IMR-90 (cell line): ENCODE results near the gene PRDM12. TPM values are rescaled to one million over a fixed set of nuclear protein-coding genes. Genes with fewer than 3 reads are reported as not detected.

Experiments used
- ATAC-seq: fragments of 200-7000 bp; cut with Tn5 transposase; 2 replicates; pipeline ENCODE4 v1.9.1; 2020; ENCODE audit warnings: low read depth, mild to moderate bottlenecking, moderate library complexity
- BruUV-seq: library from RNA; stranded (reverse); fragments of 400-500 nt; replicated peaks from 2 replicates; lab custom pipeline; 2021; lab: Mats Ljungman, UMichigan
- CTCF ChIA-PET: fragments of 300-600 bp; formaldehyde crosslinking; extraction: SDS; loops from one replicate; lab custom pipeline; 2021; ENCODE audit warnings: antibody characterized with exemption; lab: Yijun Ruan, JAX
- POLR2A ChIA-PET: fragments of 300-600 bp; sonication (Branson Sonifier 250); formaldehyde crosslinking; loops from one replicate; lab custom pipeline; 2022; ENCODE audit warnings: antibody characterized with exemption; ENCODE audit not compliant: unreplicated experiment; lab: Charles Lee
- DNase-seq: peaks from one replicate; pipeline ENCODE4 v3.0.0; 2013
- H2AFZ ChIP-seq: replicated peaks from 2 replicates; pipeline ENCODE3; 2013; ENCODE audit warnings: low read length, mild to moderate bottlenecking; ENCODE audit not compliant: poor library complexity
- H2AK5ac ChIP-seq: 2 replicates; pipeline ENCODE4 v1.6.1; 2013; ENCODE audit warnings: low read depth, low read length, inconsistent platforms
- H2AK9ac ChIP-seq: replicated peaks from 2 replicates; pipeline ENCODE3; 2013; ENCODE audit warnings: mild to moderate bottlenecking, low read depth, low read length, moderate library complexity; ENCODE audit not compliant: poor library complexity
- H2BK120ac ChIP-seq: 2 replicates; pipeline ENCODE4 v1.6.1; 2013; ENCODE audit warnings: low read depth, low read length, inconsistent platforms
- H2BK15ac ChIP-seq: 3 replicates; pipeline ENCODE4 v1.6.1; 2013; ENCODE audit warnings: low read depth, low read length, inconsistent platforms
- H2BK20ac ChIP-seq: 2 replicates; pipeline ENCODE4 v1.6.1; 2013; ENCODE audit warnings: low read depth, mild to moderate bottlenecking, inconsistent platforms, low read length, moderate library complexity
- H2BK5ac ChIP-seq: 2 replicates; pipeline ENCODE4 v1.6.1; 2013; ENCODE audit warnings: mild to moderate bottlenecking, low read depth, low read length, inconsistent platforms; ENCODE audit not compliant: poor library complexity, severe bottlenecking
- H3K14ac ChIP-seq: replicated peaks from 2 replicates; pipeline ENCODE4 v1.6.1; 2013; ENCODE audit warnings: low read depth, low read length, inconsistent platforms
- H3K18ac ChIP-seq: 2 replicates; pipeline ENCODE4 v1.6.1; 2013; ENCODE audit warnings: low read depth, low read length, control low read depth
- H3K23ac ChIP-seq: 2 replicates; pipeline ENCODE4 v1.6.1; 2013; ENCODE audit warnings: low read depth, low read length, inconsistent platforms
- H3K27ac ChIP-seq: 2 replicates; pipeline ENCODE4 v1.5.1; 2013; ENCODE audit warnings: mild to moderate bottlenecking, control low read depth, low read length; ENCODE audit not compliant: insufficient read depth
- H3K27me3 ChIP-seq: 2 replicates; pipeline ENCODE4 v1.6.1; 2013; ENCODE audit warnings: low read length; ENCODE audit not compliant: control insufficient read depth, insufficient read depth
- H3K36me3 ChIP-seq: 2 replicates; pipeline ENCODE4 v1.6.1; 2013; ENCODE audit warnings: low read length, mixed read lengths; ENCODE audit not compliant: control insufficient read depth, insufficient read depth
- H3K4ac ChIP-seq: 2 replicates; pipeline ENCODE4 v1.6.1; 2013; ENCODE audit warnings: low read depth, low read length, inconsistent platforms
- H3K4me1 ChIP-seq: 2 replicates; pipeline ENCODE4 v1.6.1; 2013; ENCODE audit warnings: low read length, mixed read lengths; ENCODE audit not compliant: control insufficient read depth, insufficient read depth
- H3K4me2 ChIP-seq: 2 replicates; pipeline ENCODE4 v1.6.1; 2013; ENCODE audit warnings: low read depth, mild to moderate bottlenecking, control low read depth, low read length, moderate library complexity
- H3K4me3 ChIP-seq: 2 replicates; pipeline ENCODE4 v1.5.1; 2013; ENCODE audit warnings: low read depth, mild to moderate bottlenecking, control low read depth, low read length, moderate library complexity; ENCODE audit not compliant: insufficient read depth
- H3K56ac ChIP-seq: 2 replicates; pipeline ENCODE4 v1.6.1; 2013; ENCODE audit warnings: low read length, inconsistent platforms; ENCODE audit not compliant: insufficient read depth; ENCODE audit errors: extremely low read depth
- H3K79me1 ChIP-seq, 2 experiments: 2 replicates each; pipeline ENCODE4 v1.6.1; 2013; ENCODE audit warnings: low read length in 2 of 2, inconsistent platforms in 1 of 2, low read depth in 1 of 2
- H3K9ac ChIP-seq: 2 replicates; pipeline ENCODE4 v1.6.1; 2013; ENCODE audit warnings: low read depth, low read length, control low read depth
- H3K9me1 ChIP-seq: 2 replicates; pipeline ENCODE4 v1.6.1; 2013; ENCODE audit warnings: low read length, inconsistent platforms; ENCODE audit not compliant: insufficient read depth
- H3K9me3 ChIP-seq: 2 replicates; pipeline ENCODE4 v1.6.1; 2013; ENCODE audit warnings: low read length; ENCODE audit not compliant: control insufficient read depth, insufficient read depth
- H4K20me1 ChIP-seq: 2 replicates; pipeline ENCODE4 v1.6.1; 2013; ENCODE audit warnings: low read length, inconsistent platforms; ENCODE audit not compliant: insufficient read depth
- H4K5ac ChIP-seq: 2 replicates; pipeline ENCODE4 v1.6.1; 2013; ENCODE audit warnings: mild to moderate bottlenecking, low read depth, low read length, control low read depth
- H4K8ac ChIP-seq, 2 experiments: 2 replicates each; pipeline ENCODE4 v1.6.1; 2013; ENCODE audit warnings: low read depth in 2 of 2, low read length in 2 of 2, control low read depth in 1 of 2, inconsistent platforms in 1 of 2
- H4K91ac ChIP-seq: 2 replicates; pipeline ENCODE4 v1.6.1; 2013; ENCODE audit warnings: low read depth, low read length, inconsistent platforms; ENCODE audit not compliant: insufficient read depth
- BHLHE40 ChIP-seq: fragments of 150-350 bp; IDR thresholded peaks from 2 replicates; pipeline ENCODE4 v1.6.1; 2016; ENCODE audit warnings: mild to moderate bottlenecking, low read depth, low read length
- CEBPB ChIP-seq: IDR thresholded peaks from 2 replicates; pipeline ENCODE4 v1.6.1; 2012; ENCODE audit warnings: low read depth, low read length, improper control_type of control experiment
- CHD1 ChIP-seq: IDR thresholded peaks from 2 replicates; pipeline ENCODE4 v1.6.1; 2012; ENCODE audit warnings: low read depth, low read length, improper control_type of control experiment
- CTCF ChIP-seq: conservative IDR thresholded peaks from 2 replicates; pipeline ENCODE4 v1.5.1; 2012; ENCODE audit warnings: mild to moderate bottlenecking, low read depth, low read length, improper control_type of control experiment
- ELK1 ChIP-seq: fragments of 150-350 bp; IDR thresholded peaks from 2 replicates; pipeline ENCODE4 v1.6.1; 2016; ENCODE audit warnings: low read depth, mild to moderate bottlenecking, low read length, moderate library complexity, borderline replicate concordance
- FOS ChIP-seq: fragments of 150-350 bp; IDR thresholded peaks from 2 replicates; pipeline ENCODE4 v1.6.1; 2016; ENCODE audit warnings: low read depth, low read length
- MAFK ChIP-seq: IDR thresholded peaks from 2 replicates; pipeline ENCODE4 v1.6.1; 2012; ENCODE audit warnings: low read depth, low read length, improper control_type of control experiment
- MXI1 ChIP-seq: IDR thresholded peaks from 2 replicates; pipeline ENCODE4 v1.6.1; 2012; ENCODE audit warnings: low read depth, mild to moderate bottlenecking, low read length, moderate library complexity, borderline replicate concordance
- NFE2L2 ChIP-seq: fragments of 150-350 bp; IDR thresholded peaks from 2 replicates; pipeline ENCODE4 v1.6.1; 2016; ENCODE audit warnings: low read depth, mild to moderate bottlenecking, low read length
- POLR2A ChIP-seq: IDR thresholded peaks from 2 replicates; pipeline ENCODE4 v1.6.1; 2012; ENCODE audit warnings: mild to moderate bottlenecking, low read depth, low read length
- RAD21 ChIP-seq: IDR thresholded peaks from 2 replicates; pipeline ENCODE4 v1.6.1; 2012; ENCODE audit warnings: low read length, improper control_type of control experiment
- RCOR1 ChIP-seq: IDR thresholded peaks from 2 replicates; pipeline ENCODE4 v1.6.1; 2012; ENCODE audit warnings: mild to moderate bottlenecking, low read length, improper control_type of control experiment; ENCODE audit not compliant: insufficient replicate concordance
- RFX5 ChIP-seq: IDR thresholded peaks from 2 replicates; pipeline ENCODE4 v1.8.0; 2012; ENCODE audit warnings: low read depth, mild to moderate bottlenecking, low read length, moderate library complexity
- SMC3 ChIP-seq: fragments of 150-350 bp; IDR thresholded peaks from 2 replicates; pipeline ENCODE4 v1.6.1; 2016; ENCODE audit warnings: low read depth, mild to moderate bottlenecking, antibody characterized with exemption, low read length, moderate library complexity
- USF2 ChIP-seq: fragments of 150-350 bp; IDR thresholded peaks from 2 replicates; pipeline ENCODE4 v1.6.1; 2017; ENCODE audit warnings: mild to moderate bottlenecking, antibody characterized with exemption, low read length, low read depth
- whole genome bisulfite sequencing, 2 experiments: methylation state at CpG; one replicate each; pipeline versions ENCODE4 v1.1.5 to v1.1.7; 2013; ENCODE audit warnings: missing lambda C conversion rate in 2 of 2; ENCODE audit not compliant: insufficient read length in 1 of 2; ENCODE audit errors: extremely low coverage in 2 of 2; 5-methylcytosine and 5-hydroxymethylcytosine counted together
- dilution Hi-C: fragments of 300-500 bp; cut with HindIII; formaldehyde crosslinking; loops from one replicate; pipeline ENCODE4 v1.14.3; 2018; ENCODE audit warnings: low sequenced_read_pairs; ENCODE audit not compliant: unreplicated experiment
- in situ Hi-C: fragments of 300-500 bp; cut with MboI; formaldehyde crosslinking; loops from 3 replicates; pipeline ENCODE4 v1.14.3; 2019; ENCODE audit warnings: low sequenced_read_pairs, inconsistent platforms, mixed read lengths
- intact Hi-C: fragments of 100-400 bp; cut with micrococcal nuclease; formaldehyde crosslinking; loops from 2 replicates; pipeline ENCODE4 v1.10.0; 2022
- polyA plus RNA-seq, 3 experiments: library from polyadenylated mRNA; depleted of rRNA; stranded (reverse); fragments of >200 nt; gene quantifications; 2 replicates each; pipeline ENCODE4 v1.2.3, GENCODE V29; 2012; ENCODE audit warnings: low replicate concordance in 1 of 3
- total RNA-seq: library from RNA; depleted of rRNA; stranded (reverse); fragments of >200 nt; gene quantifications from 2 replicates; pipeline ENCODE4 v1.2.3, GENCODE V29; 2012

The PRDM12 gene
- total and polyA plus RNA-seq, 2 of the 4 experiments (the other 2 are of a cell fraction), result not detected

- Histone ChIP-seq H2BK120ac (no peak overlapping the region), H2AK5ac (no peak overlapping the region), H4K5ac (no peak overlapping the region), H3K27me3 (no peaks in the 10 kb centered on the region), H2BK20ac (no peak overlapping the region), H3K14ac (no peak overlapping the region), H3K27ac (no peak overlapping the region), H2AFZ (no peak overlapping the region), H4K91ac (no peak overlapping the region), H3K23ac (no peak overlapping the region), H3K9ac (no peak overlapping the region), H3K4ac (no peak overlapping the region), H2BK15ac (no peak overlapping the region), H2BK5ac (no peak overlapping the region), H3K4me1 (no peaks in the 10 kb centered on the region), H3K18ac (no peak overlapping the region), H2AK9ac (no peak overlapping the region), H4K20me1 (peaks cover 5% of the 10 kb centered on the region), H3K9me3 (no peaks in the 10 kb centered on the region), H3K4me3 (no peak overlapping the region), H4K8ac (no peak overlapping the region), H3K79me1 (peaks cover 0 to 6% of the 10 kb centered on the region in 2 experiments; a peak in 1 of 4 replicates), H3K56ac (no peak overlapping the region), H3K9me1 (no peaks in the 10 kb centered on the region), H3K4me2 (no peak overlapping the region), H3K36me3 (peaks cover 86% of the 10 kb centered on the region)
- ChIA-PET CTCF (no interaction called here), POLR2A (no interaction called here)
- no peak for TF ChIP-seq RAD21
- TF ChIP-seq CEBPB, result no peak
- TF ChIP-seq RCOR1, result no peak
- no peak for TF ChIP-seq USF2
- TF ChIP-seq ELK1, result no peak
- TF ChIP-seq POLR2A, result no peak
- no peak for TF ChIP-seq RFX5
- TF ChIP-seq MAFK, result no peak
- no peak for TF ChIP-seq CHD1
- TF ChIP-seq NFE2L2, result no peak
- no peak for TF ChIP-seq CTCF
- TF ChIP-seq FOS, result no peak
- no peak for TF ChIP-seq MXI1
- no peak for TF ChIP-seq BHLHE40
- no peak for TF ChIP-seq SMC3
- in situ Hi-C loops (no loop called here), dilution Hi-C loops (no loop called here), intact Hi-C loops (no loop called here)
- ATAC-seq (no peak), DNase-seq (no peak)
- WGBS, 2 experiments, result 95% methylated on average over 10 of the region's 13 CpGs; no CpG with 5 or more reads in 1 of the 2 experiments
- no TSS peak for BruUV-seq
Observed at GRCh38 chr9:130632081-130632710, 32.2 kb upstream of the PRDM12 start.
